GM23338 (cell line): Measurements from ENCODE around the gene KAZN. TPM values are rescaled to one million over a fixed set of nuclear protein-coding genes. Genes with fewer than 3 reads are reported as not detected.

Experiments
- ATAC-seq: fragments of 200-7000 bp; cut with Tn5 transposase; 3 replicates; pipeline ENCODE4 v1.9.1; 2020
- DNase-seq: peaks from one replicate; pipeline ENCODE4 v3.0.0-alpha.2; 2015; ENCODE audit warnings: low spot score
- H2AFZ ChIP-seq: fragments of 200-600 bp; sonication (generic); 2 replicates; pipeline ENCODE4 v1.8.0; 2016; ENCODE audit warnings: antibody characterized with exemption, mild to moderate bottlenecking, moderate library complexity
- H3F3A ChIP-seq: fragments of 200-600 bp; sonication (generic); replicated peaks from 2 replicates; pipeline ENCODE4 v1.8.0; 2017; ENCODE audit warnings: antibody characterized with exemption, mixed run types, low read depth
- H3K27ac ChIP-seq: fragments of 200-600 bp; sonication (generic); 2 replicates; pipeline ENCODE4 v1.6.1; 2016; ENCODE audit warnings: low read depth
- H3K27me3 ChIP-seq: fragments of 200-600 bp; sonication (generic); 2 replicates; pipeline ENCODE4 v1.8.0; 2016; ENCODE audit warnings: mild to moderate bottlenecking, mixed run types, moderate library complexity; ENCODE audit not compliant: insufficient read depth
- H3K36me3 ChIP-seq: fragments of 200-600 bp; sonication (generic); 2 replicates; pipeline ENCODE4 v1.8.0; 2016; ENCODE audit warnings: mild to moderate bottlenecking; ENCODE audit not compliant: insufficient read depth
- H3K4me1 ChIP-seq: fragments of 200-600 bp; sonication (generic); 2 replicates; pipeline ENCODE4 v1.8.0; 2016; ENCODE audit warnings: mild to moderate bottlenecking, moderate library complexity; ENCODE audit not compliant: insufficient read depth
- H3K4me2 ChIP-seq: fragments of 200-600 bp; sonication (generic); 2 replicates; pipeline ENCODE4 v1.7.1; 2017; ENCODE audit warnings: mixed run types
- H3K4me3 ChIP-seq: fragments of 200-600 bp; sonication (generic); 2 replicates; pipeline ENCODE4 v1.6.1; 2016; ENCODE audit warnings: mixed run types
- H3K79me2 ChIP-seq: fragments of 200-600 bp; sonication (generic); replicated peaks from 2 replicates; pipeline ENCODE4 v1.8.0; 2017; ENCODE audit warnings: mild to moderate bottlenecking; ENCODE audit not compliant: insufficient read depth
- H3K9me2 ChIP-seq: fragments of 200-600 bp; sonication (generic); 2 replicates; pipeline ENCODE4 v1.8.0; 2017; ENCODE audit not compliant: insufficient read depth
- H4K20me1 ChIP-seq: fragments of 200-600 bp; sonication (generic); replicated peaks from 2 replicates; pipeline ENCODE4 v1.8.0; 2017; ENCODE audit warnings: mild to moderate bottlenecking; ENCODE audit not compliant: insufficient read depth
- H3K27ac Mint-ChIP-seq: 2 replicates; pipeline ENCODE4 v1.8.0; 2020; ENCODE audit warnings: inconsistent platforms, mild to moderate bottlenecking, moderate library complexity, mixed read lengths
- H3K27me3 Mint-ChIP-seq: 3 replicates; pipeline ENCODE4 v1.8.0; 2022; ENCODE audit warnings: low read depth, mild to moderate bottlenecking, moderate library complexity, mixed read lengths, inconsistent platforms; ENCODE audit not compliant: insufficient read depth, poor library complexity
- H3K36me3 Mint-ChIP-seq: 3 replicates; pipeline ENCODE4 v1.8.0; 2021; ENCODE audit warnings: low read depth, mild to moderate bottlenecking, inconsistent platforms, moderate library complexity, mixed read lengths
- H3K4me1 Mint-ChIP-seq: 3 replicates; pipeline ENCODE4 v1.8.0; 2020; ENCODE audit warnings: mild to moderate bottlenecking, inconsistent platforms, mixed read lengths
- H3K4me3 Mint-ChIP-seq: 3 replicates; pipeline ENCODE4 v1.8.0; 2021; ENCODE audit warnings: moderate library complexity, mild to moderate bottlenecking, inconsistent platforms, mixed read lengths
- H3K9me3 Mint-ChIP-seq: 3 replicates; pipeline ENCODE4 v1.8.0; 2020; ENCODE audit warnings: moderate library complexity, mild to moderate bottlenecking, inconsistent platforms, mixed read lengths
- CREB1 ChIP-seq: fragments of 250-450 bp; sonication (Bioruptor Pico); IDR thresholded peaks from 2 replicates; pipeline ENCODE4 v1.5.0; 2020; ENCODE audit warnings: low read depth, mild to moderate bottlenecking, moderate library complexity
- CTCF ChIP-seq, 2 experiments: fragments of 200-600 bp in 1 of 2; sonication (generic) in 1 of 2; conservative IDR thresholded peaks; 2 replicates each; pipeline versions ENCODE4 v1.5.1 to v1.6.1; 2016 to 2017; ENCODE audit warnings: antibody characterized with exemption in 2 of 2, low read depth in 2 of 2, mild to moderate bottlenecking in 2 of 2, moderate library complexity in 1 of 2
- ETS1 ChIP-seq: IDR thresholded peaks from 2 replicates; pipeline ENCODE4 v1.6.1; 2016; ENCODE audit warnings: antibody characterized with exemption
- EZH2 ChIP-seq: fragments of 200-600 bp; sonication (generic); IDR thresholded peaks from one replicate; pipeline ENCODE4 v1.8.0; 2017; ENCODE audit warnings: antibody characterized with exemption, mild to moderate bottlenecking, low read depth; ENCODE audit not compliant: unreplicated experiment
- JUNB ChIP-seq: IDR thresholded peaks from one replicate; pipeline ENCODE4 v1.6.1; 2016; ENCODE audit warnings: antibody characterized with exemption; ENCODE audit not compliant: unreplicated experiment
- NANOG ChIP-seq: IDR thresholded peaks from 2 replicates; pipeline ENCODE4 v1.6.1; 2016; ENCODE audit warnings: antibody characterized with exemption, borderline replicate concordance
- POLR2AphosphoS5 ChIP-seq: IDR thresholded peaks from 2 replicates; pipeline ENCODE4 v1.6.1; 2016; ENCODE audit warnings: antibody characterized with exemption, low read depth
- REST ChIP-seq: IDR thresholded peaks from one replicate; pipeline ENCODE4 v1.6.1; 2018; ENCODE audit warnings: antibody characterized with exemption; ENCODE audit not compliant: unreplicated experiment
- ZNF114 ChIP-seq: fragments of 250-450 bp; sonication (Bioruptor Pico); IDR thresholded peaks from 2 replicates; pipeline ENCODE4 v1.5.0; 2020; ENCODE audit warnings: mild to moderate bottlenecking, moderate library complexity
- ZNF462 ChIP-seq: fragments of 250-450 bp; sonication (Bioruptor Pico); IDR thresholded peaks from 2 replicates; pipeline ENCODE4 v1.5.0; 2020; ENCODE audit warnings: mild to moderate bottlenecking, moderate library complexity
- polyA plus RNA-seq: library from polyadenylated mRNA; unstranded; fragments of >200 nt; fragmentation: Nextera tagmentation; extraction: Ambion mirVana; gene quantifications from 2 replicates; pipeline ENCODE4 v1.2.1, GENCODE V29; 2016
- total RNA-seq: library from RNA; depleted of rRNA; stranded (reverse); fragments of >200 nt; shearing (Covaris generic); gene quantifications from 2 replicates; pipeline ENCODE4 v1.2.3, GENCODE V29; 2014

The KAZN gene
- total and polyA plus RNA-seq, 2 experiments from 2014 or later, result 9.9 to 15.0 TPM

GRCh38 chr1:15148941-15149340 lies 550.5 kb downstream of the KAZN start:
- no peaks in the 10 kb centered on the region for H4K20me1 ChIP-seq
- H3K27me3 ChIP-seq, result peaks cover 24% of the 10 kb centered on the region
- H3K27ac Mint-ChIP-seq, result no peak overlapping the region
- no peaks in the 10 kb centered on the region for H3F3A ChIP-seq
- H3K4me3 Mint-ChIP-seq, result no peak overlapping the region
- no peaks in the 10 kb centered on the region for H3K9me2 ChIP-seq
- H3K27me3 Mint-ChIP-seq, result peaks cover 12% of the 10 kb centered on the region
- H3K4me1 Mint-ChIP-seq, result peaks cover 7% of the 10 kb centered on the region; the same call in 1 of the 3 replicates
- H3K4me1 ChIP-seq, result peaks cover 5% of the 10 kb centered on the region; the same call in 1 of the 2 replicates
- no peak for ATAC-seq
- DNase-seq, result no peak
- H3K36me3 ChIP-seq, result no peaks in the 10 kb centered on the region
- no peak overlapping the region for H2AFZ ChIP-seq
- H3K79me2 ChIP-seq, result no peaks in the 10 kb centered on the region
- TF ChIP-seq ZNF114 (CRISPR knock-in tag) (no peak), POLR2AphosphoS5 (no peak)
- H3K4me2 ChIP-seq, result no peak overlapping the region
- no peaks in the 10 kb centered on the region for H3K9me3 Mint-ChIP-seq
- H3K27ac ChIP-seq, result no peak overlapping the region
- H3K4me3 ChIP-seq, result no peak overlapping the region
- no peaks in the 10 kb centered on the region for H3K36me3 Mint-ChIP-seq

GRCh38 chr1:15150376-15150775 lies 551.9 kb downstream of the KAZN start:
- Histone ChIP-seq H3K4me2 (no peak overlapping the region), H3K79me2 (no peaks in the 10 kb centered on the region), H3K27me3 (peaks cover 34% of the 10 kb centered on the region), H2AFZ (no peak overlapping the region), H3K4me3 (no peak overlapping the region), H3F3A (no peaks in the 10 kb centered on the region), H3K9me2 (no peaks in the 10 kb centered on the region), H3K36me3 (no peaks in the 10 kb centered on the region), H3K27ac (no peak overlapping the region), H3K4me1 (peaks cover 5% of the 10 kb centered on the region; the same call in 1 of the 2 replicates), H4K20me1 (peaks cover 5% of the 10 kb centered on the region)
- H3K27me3 Mint-ChIP-seq, result peaks cover 15% of the 10 kb centered on the region
- H3K36me3 Mint-ChIP-seq, result no peaks in the 10 kb centered on the region
- DNase-seq (no peak), ATAC-seq (no peak)
- H3K9me3 Mint-ChIP-seq, result no peaks in the 10 kb centered on the region
- no peak overlapping the region for H3K27ac Mint-ChIP-seq
- peaks cover 16% of the 10 kb centered on the region for H3K4me1 Mint-ChIP-seq
- no peak overlapping the region for H3K4me3 Mint-ChIP-seq
- TF ChIP-seq ZNF114 (CRISPR knock-in tag), result no peak
- no peak for TF ChIP-seq JUNB
- no peak for TF ChIP-seq ETS1
- TF ChIP-seq ZNF462, result no peak
- no peak for TF ChIP-seq EZH2
- no peak for TF ChIP-seq NANOG
- TF ChIP-seq CTCF (conservative IDR thresholded peaks at IDR 0.05; ENCODE audit: low read depth in 2 of 2), result no peak
- no peak for TF ChIP-seq CREB1 (CRISPR knock-in tag)
- TF ChIP-seq REST, result no peak
